ENCODE data around the gene ENHO.

DNA sequence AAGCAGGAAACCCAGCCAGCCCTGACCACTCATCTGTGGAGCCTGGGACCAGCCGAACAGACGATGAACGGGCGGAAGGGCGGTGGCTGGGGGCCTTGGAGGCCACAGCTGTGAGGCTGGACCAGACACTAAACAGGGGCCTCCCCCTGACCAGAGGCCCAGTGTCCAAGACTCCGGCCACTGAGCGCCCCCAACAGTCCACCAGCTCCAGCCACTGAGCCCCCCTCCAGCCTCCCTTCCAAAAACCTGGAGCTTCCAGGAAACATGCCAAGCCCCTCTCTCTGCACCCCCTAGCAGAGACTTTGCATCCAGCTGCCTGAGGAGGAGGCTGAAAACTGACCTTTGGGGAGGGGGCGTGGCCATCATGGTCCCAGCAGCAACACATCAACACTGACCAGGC, 43.5 kb upstream of the ENHO start:
- TF ChIP-seq, protein P1, sequence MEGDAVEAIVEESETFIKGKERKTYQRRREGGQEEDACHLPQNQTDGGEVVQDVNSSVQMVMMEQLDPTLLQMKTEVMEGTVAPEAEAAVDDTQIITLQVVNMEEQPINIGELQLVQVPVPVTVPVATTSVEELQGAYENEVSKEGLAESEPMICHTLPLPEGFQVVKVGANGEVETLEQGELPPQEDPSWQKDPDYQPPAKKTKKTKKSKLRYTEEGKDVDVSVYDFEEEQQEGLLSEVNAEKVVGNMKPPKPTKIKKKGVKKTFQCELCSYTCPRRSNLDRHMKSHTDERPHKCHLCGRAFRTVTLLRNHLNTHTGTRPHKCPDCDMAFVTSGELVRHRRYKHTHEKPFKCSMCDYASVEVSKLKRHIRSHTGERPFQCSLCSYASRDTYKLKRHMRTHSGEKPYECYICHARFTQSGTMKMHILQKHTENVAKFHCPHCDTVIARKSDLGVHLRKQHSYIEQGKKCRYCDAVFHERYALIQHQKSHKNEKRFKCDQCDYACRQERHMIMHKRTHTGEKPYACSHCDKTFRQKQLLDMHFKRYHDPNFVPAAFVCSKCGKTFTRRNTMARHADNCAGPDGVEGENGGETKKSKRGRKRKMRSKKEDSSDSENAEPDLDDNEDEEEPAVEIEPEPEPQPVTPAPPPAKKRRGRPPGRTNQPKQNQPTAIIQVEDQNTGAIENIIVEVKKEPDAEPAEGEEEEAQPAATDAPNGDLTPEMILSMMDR (IDR thresholded peaks at IDR 0.05; ENCODE audit: low read depth, low read length, poor library complexity, severe bottlenecking), result no peak
- TF ChIP-seq EZH2phosphoT487 (IDR thresholded peaks at IDR 0.05; ENCODE audit: borderline replicate concordance, low read length), result no peak

Measured in DOHH2 (cell line).